ENCODE data around the gene TRAPPC5.

GRCh38 chr19:7663706-7664105, 16.9 kb upstream of the TRAPPC5 start:
- TF ChIP-seq ZNF232 (CRISPR knock-in tag; IDR thresholded peaks at IDR 0.05) (no peak), CTCF (IDR thresholded peaks at IDR 0.05) (no peak), TCF7 (CRISPR knock-in tag; IDR thresholded peaks at IDR 0.05; ENCODE audit: low read depth) (no peak), ZBTB21 (CRISPR knock-in tag; IDR thresholded peaks at IDR 0.05; ENCODE audit: borderline replicate concordance) (no peak)
